GM18505 (cell line): ENCODE results near the gene NSDHL.

Experiments used
- ATAC-seq: cut with Tn5 transposase; IDR thresholded peaks from one replicate; pipeline ENCODE4 v1.9.1; 2021; ENCODE audit not compliant: unreplicated experiment
- POLR2A ChIP-seq: IDR thresholded peaks from 4 replicates; pipeline ENCODE4 v1.6.1; 2011; ENCODE audit warnings: borderline replicate concordance; ENCODE audit not compliant: insufficient read depth, insufficient read length; ENCODE audit errors: extremely low read depth

Gene NSDHL

DNA sequence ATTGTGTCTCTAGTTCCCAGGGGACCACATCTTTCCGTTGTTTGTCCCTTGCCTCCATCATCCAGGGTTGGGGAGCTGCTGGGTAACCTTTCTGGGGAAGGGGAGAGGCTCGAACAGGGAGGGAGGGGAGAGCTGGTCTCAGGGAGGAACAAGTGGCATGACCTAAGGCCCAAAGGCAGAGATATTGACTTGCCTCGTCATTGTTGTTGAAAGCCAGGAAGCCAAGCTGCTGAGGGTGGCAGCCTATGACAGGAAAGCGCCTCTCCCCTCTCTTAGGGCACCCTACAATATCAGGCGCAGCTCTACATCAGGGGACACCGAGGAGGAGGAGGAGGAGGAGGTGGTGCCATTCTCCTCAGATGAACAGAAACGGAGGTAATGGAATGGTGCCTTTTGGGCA lies 87.8 kb downstream of the NSDHL start:
- TF ChIP-seq POLR2A, result no peak
- ATAC-seq, result no peak
